ENCODE measurements around the gene SLC4A11. TPM values are rescaled to one million over a fixed set of nuclear protein-coding genes. Genes with fewer than 3 reads are reported as not detected.
"Not testable (repeated sequence)": the region's sequence is repeated elsewhere in the genome, so short reads cannot be mapped to it uniquely, and the experiment has no call there.

SLC4A11 gene
- total RNA-seq, 1 donor from 2014 or later, result 3.2 TPM

DNA sequence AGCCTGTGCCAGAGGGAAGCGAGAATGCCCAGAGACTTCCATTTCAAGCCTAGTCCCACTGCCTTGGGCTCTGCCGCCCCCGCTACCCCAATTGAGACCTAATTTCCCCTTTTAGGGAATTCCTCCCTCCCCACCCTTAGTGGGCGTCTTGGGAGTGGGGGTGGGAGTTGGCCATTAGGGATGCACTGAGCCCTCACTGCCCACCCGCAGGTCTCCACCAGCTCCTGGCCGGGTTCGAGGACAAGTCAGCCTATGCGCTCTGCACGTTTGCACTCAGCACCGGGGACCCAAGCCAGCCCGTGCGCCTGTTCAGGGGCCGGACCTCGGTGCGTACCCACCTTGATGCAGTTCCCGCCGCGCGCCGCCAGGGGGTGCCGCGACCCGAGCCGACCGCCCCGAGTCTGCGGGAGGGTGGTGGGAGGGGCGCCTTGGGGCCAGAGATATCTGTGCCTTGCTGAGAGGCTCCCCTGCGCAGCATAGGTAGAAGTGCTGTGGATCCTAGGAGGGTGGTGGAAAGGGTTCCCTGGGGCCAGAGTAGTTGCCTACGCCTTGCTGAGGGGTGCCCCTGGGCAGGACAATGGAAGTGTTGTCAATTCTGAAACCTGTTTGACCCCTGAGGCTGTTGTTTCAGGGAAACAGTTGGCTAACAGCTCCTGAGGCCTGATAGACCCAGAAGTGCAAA is 20.5 kb downstream of the SLC4A11 start:
- Histone ChIP-seq H3K27me3 (ENCODE audit: control insufficient read depth, insufficient read depth, low read length) (no peaks in the 10 kb centered on the region), H3K4me3 (ENCODE audit: low read depth, low read length) (no peak overlapping the region), H3K36me3 (ENCODE audit: control insufficient read depth, insufficient read depth, low read length) (peaks cover 20% of the 10 kb centered on the region)
- FAIRE-seq (no peak), DNase-seq (ENCODE audit: low read depth) (no peak)
- TF ChIP-seq CTCF (IDR thresholded peaks at IDR 0.05; ENCODE audit: insufficient read depth, low read length, severe bottlenecking), result peak; percentile 86

DNA sequence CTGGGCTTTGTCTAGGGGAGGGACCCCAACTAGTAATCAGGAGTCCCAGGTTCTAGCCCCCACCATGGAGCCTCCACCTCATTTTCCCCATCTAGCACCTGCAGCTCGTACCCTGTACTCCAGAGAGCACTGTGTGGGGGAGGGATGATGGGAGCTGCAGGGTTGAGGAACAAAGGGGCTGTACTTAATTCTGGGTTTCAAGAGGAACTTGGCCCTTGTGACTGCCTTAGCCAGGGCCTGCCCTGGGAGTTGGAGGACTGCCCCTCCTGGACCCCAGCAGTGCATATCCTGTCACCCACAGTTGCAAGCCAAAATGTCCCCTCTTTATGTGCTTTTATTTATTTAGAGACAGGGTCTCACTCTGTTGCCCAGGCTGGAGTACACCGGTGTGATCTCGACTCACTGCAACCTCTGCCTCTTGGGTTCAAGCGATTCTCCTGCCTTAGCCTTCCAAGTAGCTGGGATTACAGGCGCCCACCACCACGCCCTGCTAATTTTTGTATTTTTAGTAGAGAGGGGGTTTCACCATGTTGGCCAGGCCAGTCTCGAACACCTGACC is 23.6 kb downstream of the SLC4A11 start:
- H3K36me3 ChIP-seq (ENCODE audit: control insufficient read depth, insufficient read depth, low read length), result peaks cover 19% of the 10 kb centered on the region
- not testable (repeated sequence) for H3K4me3 ChIP-seq (ENCODE audit: low read depth, low read length); FAIRE-seq; H3K27me3 ChIP-seq (ENCODE audit: control insufficient read depth, insufficient read depth, low read length); DNase-seq (ENCODE audit: low read depth)

DNA sequence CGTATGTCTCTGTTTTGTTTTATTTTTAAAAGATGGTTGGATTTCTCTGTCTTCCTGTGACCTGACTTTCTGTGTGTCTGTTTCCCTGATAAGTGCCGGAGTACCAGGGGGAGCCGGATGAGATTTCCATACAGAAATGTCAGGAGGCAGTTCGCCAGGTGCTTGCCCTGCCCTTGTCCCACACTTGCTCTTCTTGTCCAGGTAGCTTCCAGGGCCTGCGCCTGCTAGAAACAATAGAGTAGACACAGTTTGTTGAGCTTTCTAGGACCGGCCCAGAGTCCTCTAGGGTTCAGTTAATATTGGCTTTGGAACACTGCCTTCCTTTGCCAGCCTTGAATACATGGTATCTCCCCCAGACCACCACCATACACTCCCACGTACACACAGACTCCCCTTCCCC is 25.8 kb downstream of the SLC4A11 start:
- Histone ChIP-seq H3K27me3 (ENCODE audit: control insufficient read depth, insufficient read depth, low read length) (no peaks in the 10 kb centered on the region), H3K36me3 (ENCODE audit: control insufficient read depth, insufficient read depth, low read length) (peaks cover 17% of the 10 kb centered on the region), H3K4me3 (ENCODE audit: low read depth, low read length) (no peak overlapping the region)
- no peak for TF ChIP-seq CTCF (IDR thresholded peaks at IDR 0.05; ENCODE audit: insufficient read depth, low read length, severe bottlenecking)
- no peak for FAIRE-seq
- DNase-seq (ENCODE audit: low read depth), result no peak

- Histone ChIP-seq H3K36me3 (ENCODE audit: control insufficient read depth, insufficient read depth, low read length) (peaks cover 15% of the 10 kb centered on the region), H3K4me3 (ENCODE audit: low read depth, low read length) (peak overlapping the region; percentile 83), H3K27me3 (ENCODE audit: control insufficient read depth, insufficient read depth, low read length) (no peaks in the 10 kb centered on the region)
- DNase-seq (ENCODE audit: low read depth) (no peak), FAIRE-seq (no peak)
- TF ChIP-seq CTCF (IDR thresholded peaks at IDR 0.05; ENCODE audit: insufficient read depth, low read length, severe bottlenecking), result no peak
Measured at GRCh38 chr20:3210346-3210745, 28.6 kb downstream of the SLC4A11 start.

DNA sequence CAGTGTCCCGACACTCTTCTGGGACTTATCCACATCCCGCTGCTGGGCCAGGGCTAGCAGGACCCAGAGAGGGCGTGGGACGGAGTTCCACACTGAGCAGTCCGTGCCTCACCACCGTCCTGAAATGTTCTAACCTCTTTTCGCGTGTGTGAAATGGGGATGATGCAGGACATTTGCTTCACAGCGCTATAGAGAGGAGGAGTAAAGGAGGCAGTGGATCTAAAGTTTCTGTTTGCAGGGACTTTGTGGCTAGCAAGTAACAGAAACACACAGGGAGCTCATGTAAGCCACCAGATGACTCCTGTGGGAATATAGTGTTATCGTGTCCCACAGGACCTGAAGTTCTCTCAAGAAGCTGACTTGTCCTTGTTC is 29.1 kb downstream of the SLC4A11 start:
- DNase-seq (ENCODE audit: low read depth) (peak; percentile 5), FAIRE-seq (no peak)
- no peak for TF ChIP-seq CTCF (IDR thresholded peaks at IDR 0.05; ENCODE audit: insufficient read depth, low read length, severe bottlenecking)
- Histone ChIP-seq H3K36me3 (ENCODE audit: control insufficient read depth, insufficient read depth, low read length) (peaks cover 11% of the 10 kb centered on the region), H3K27me3 (ENCODE audit: control insufficient read depth, insufficient read depth, low read length) (no peaks in the 10 kb centered on the region), H3K4me3 (ENCODE audit: low read depth, low read length) (peak overlapping the region; percentile 83)

DNA sequence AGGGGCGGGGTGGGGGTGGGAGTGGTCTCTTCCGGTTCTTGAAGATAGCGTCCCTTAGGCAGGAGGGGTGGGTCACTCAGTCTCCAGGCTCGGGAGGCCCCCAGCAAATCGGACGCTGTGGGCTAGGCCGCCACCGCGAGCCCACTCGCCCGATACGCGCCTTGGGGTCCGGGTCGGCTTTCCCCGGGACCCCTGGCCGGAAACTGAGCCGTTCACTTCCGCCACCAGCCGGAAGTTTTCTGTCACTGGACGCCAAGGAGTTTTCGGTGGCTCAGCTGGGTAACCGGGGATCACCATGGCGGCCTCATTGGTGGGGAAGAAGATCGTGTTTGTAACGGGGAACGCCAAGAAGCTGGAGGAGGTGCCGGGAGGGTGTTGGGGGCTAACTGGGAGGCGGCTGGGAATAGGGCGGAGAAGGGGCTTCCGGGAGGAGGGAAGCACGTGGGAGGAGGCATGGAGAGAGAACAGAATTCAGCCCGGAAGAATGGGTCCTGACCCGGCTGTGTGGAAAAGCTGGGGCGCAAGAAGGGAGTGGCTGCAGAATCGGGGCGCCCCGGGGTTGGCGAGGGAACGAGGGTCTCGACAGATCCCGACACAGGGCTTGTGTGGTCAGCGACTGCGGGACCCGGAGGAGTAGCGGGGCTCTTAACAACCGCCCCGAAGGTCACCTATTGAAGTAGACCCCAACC is 29.6 kb downstream of the SLC4A11 start, which contains the start of gene ITPA:
TSS of gene ITPA (plus strand) at position 242 of the 689 bp plus-strand sequence. CDS start at position 296, 54 bp downstream.
- FAIRE-seq (no peak), DNase-seq (ENCODE audit: low read depth) (peak; percentile 20)
- TF ChIP-seq CTCF (IDR thresholded peaks at IDR 0.05; ENCODE audit: insufficient read depth, low read length, severe bottlenecking), result peak; percentile 3
- no peaks in the 10 kb centered on the region for H3K27me3 ChIP-seq (ENCODE audit: control insufficient read depth, insufficient read depth, low read length)
- H3K36me3 ChIP-seq (ENCODE audit: control insufficient read depth, insufficient read depth, low read length), result peaks cover 10% of the 10 kb centered on the region
- H3K4me3 ChIP-seq (ENCODE audit: low read depth, low read length), result peak within 1 kb of the TSS; percentile 83
